ENCODE measurements around the gene LARGE2.

The LARGE2 gene

GRCh38 chr11:45930951-45931570 is 8.6 kb downstream of the LARGE2 start:
- DNase-seq, result no peak

DNA sequence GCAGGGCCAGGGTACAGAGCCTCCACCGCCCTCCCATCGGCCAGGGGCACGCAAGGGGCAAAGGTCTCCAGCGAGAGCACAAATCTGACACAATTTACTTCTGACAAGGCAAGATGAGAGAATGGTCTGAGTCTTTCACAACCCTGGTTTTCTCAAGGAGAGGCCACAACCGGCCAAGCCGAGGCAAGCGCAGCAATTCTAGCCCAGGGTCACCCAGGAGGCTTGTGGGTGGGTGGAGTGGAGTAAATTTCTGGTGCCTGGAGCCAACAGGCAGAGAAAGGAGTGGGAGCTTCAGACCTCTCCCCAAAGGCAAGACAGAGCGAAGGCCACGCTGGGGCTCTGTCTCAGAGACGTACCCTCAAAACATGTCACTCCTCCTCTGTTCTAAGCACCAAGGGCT is 9.3 kb downstream of the LARGE2 start:
- DNase-seq, result no peak

DNA sequence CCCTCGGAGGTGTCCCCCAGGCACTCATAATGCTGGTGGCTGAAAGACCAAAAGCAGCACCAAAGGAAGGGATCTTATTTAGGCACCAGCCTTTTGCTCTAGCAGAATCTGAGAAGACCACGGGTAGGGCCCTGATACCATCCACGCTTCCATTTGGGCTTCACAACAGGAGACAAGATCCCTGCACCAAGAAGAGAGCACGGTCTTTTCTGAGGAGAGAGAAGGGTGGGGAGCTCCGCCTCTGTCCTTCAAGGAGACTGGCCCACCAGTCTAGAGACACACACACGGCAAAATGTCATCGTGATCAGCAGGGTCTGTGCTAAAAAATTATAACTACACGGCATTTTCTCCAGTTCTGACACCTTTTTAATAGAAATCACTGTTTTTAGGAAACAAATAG is 9.8 kb downstream of the LARGE2 start:
- DNase-seq, result no peak

GRCh38 chr11:45933131-45933831 is 10.8 kb downstream of the LARGE2 start:
- DNase-seq, result no peak

DNA sequence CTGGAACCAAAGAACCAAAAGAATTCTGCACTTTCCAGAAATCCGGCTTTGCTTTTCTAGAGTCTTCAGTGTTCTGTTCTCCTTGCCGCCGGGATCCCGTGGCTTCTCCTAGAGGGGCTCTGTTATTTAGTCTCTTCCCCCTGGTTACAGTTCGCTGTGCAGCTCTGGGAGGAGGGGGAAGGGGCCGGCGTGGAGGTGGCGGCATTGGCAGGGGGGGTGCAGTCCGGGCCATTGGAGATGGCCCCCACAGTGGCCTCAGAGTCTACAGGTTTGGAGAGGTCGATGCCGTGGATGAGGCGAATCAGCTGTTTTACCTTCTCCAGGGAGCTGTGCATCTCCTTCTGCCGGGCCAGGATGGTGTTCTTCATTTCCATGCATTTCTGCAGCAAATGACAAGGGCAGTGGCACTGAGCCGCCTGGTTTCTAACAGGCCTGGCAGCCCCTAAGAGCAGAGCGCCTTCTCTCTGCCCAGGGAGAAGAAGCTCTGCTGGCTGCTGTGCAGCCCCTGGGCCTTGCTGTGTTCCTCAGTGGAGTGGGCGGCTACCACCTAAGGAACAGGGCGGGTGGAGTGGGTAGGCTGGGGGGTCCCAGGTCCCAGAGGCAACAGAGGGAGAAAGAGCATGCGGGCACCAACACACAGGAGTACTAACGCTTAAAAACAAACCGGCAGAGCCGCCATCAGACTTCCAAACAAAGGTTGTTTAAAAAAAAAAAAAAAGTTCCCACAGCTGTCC is 11.6 kb downstream of the LARGE2 start:
- no peak for DNase-seq

- DNase-seq, result no peak
Observed at GRCh38 chr11:45934580-45935318, 12.3 kb downstream of the LARGE2 start.

DNA sequence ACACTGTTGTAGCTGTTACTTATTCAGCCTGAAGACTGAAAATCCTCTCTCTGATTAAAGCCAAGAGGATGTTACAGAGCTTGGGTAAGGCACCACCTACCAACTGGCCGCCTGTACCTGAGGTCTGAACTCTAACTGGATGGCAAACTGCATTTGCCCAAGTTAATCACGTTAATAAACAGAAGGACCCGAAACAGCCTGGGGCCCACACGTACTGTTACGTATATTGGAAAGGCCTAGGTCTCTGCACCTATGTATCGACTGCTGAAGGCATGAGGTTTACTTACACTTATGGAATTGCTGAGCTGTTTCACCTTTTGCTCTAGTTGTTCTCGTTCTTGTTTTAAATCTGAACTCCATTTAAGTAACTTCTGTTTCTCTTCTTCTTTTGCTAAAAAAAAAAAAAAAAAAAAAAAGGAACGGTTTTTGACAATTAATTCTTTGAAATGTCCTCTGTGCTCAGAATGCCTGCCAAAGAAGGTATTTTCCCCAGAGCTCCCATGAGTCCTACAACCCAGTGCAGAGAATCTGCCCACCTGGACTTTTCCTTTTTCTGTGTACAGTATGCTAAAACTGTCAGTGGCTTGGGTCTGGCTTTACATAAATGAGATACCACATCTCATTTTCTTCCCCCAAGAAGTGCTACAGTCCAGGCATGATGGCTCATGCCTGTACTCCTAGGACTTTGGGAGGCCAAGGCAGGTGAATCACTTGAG is 13.1 kb downstream of the LARGE2 start:
- no peak for DNase-seq

- no peak for DNase-seq
Observed at GRCh38 chr11:45936511-45937054, 14.1 kb downstream of the LARGE2 start.

DNA sequence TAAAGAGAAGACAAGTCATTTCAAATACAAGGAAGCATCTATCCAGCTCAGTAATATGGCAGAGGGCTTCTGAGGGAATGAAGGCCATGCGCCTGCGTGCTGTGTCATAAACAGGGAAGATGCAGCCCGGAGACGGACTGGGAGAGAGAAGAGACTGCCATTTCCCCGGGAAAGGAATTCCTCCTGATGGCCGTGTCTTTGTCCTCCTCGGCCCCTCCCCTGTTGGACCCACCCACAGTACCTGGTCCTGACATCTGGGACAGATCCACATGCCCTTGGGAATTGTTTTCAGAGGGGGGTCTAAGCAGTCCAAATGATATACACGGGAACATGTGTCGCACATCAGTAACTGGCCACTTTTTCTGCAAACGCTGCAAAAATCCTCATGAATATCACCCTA is 15.5 kb downstream of the LARGE2 start:
- DNase-seq, result no peak

- no peak for DNase-seq
Observed at GRCh38 chr11:45939836-45940235, 17.4 kb downstream of the LARGE2 start.

DNA sequence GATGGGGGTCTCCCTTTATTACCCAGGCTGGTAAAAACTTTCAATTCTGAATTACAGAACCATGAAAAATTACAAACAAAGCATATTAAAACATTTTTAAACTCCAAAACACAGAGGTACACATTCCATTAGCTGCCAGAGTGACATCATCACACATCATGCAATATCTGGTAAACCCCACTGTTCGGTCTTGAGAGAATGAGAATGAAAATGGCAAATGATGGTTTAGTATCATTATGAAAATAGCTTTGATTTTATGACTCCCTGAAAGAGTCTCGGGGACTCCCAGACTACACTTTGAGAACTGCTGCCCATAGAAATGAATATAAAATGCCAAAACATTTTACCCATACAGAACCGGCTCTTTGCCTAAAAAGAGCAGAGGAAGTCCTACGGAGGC is 18.8 kb downstream of the LARGE2 start:
- DNase-seq, result no peak

GRCh38 chr11:45942381-45942780 is 19.9 kb downstream of the LARGE2 start:
- DNase-seq, result no peak

GRCh38 chr11:45945397-45945999 is 23.0 kb downstream of the LARGE2 start:
- no peak for DNase-seq

DNA sequence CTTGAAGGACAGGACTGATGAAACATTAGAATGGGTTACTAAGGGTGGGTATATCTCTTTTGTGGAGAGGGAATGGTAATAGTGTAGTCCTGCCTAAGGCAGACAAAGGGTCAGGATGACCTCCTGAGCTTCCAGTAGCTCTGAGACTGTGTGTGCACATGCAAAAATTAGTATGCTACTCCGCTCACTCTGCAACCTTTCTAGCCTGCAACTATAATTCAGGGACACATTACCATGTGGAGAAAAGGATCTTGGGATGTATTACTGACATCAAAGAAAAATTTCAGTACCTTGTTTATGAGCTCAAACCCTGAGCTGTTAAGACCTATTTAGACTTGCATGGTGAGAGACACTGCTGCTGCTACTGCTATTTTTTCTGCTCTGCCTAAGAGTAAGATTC is 25.4 kb downstream of the LARGE2 start:
- no peak for DNase-seq

GRCh38 chr11:45948356-45948755 is 25.9 kb downstream of the LARGE2 start:
- no peak for DNase-seq

- DNase-seq, result no peak
Observed at GRCh38 chr11:45949992-45950407, 27.5 kb downstream of the LARGE2 start.

GRCh38 chr11:45959851-45960250 is 37.4 kb downstream of the LARGE2 start:
- DNase-seq, result no peak

GRCh38 chr11:45960387-45961095 is 38.1 kb downstream of the LARGE2 start:
- DNase-seq, result no peak

DNA sequence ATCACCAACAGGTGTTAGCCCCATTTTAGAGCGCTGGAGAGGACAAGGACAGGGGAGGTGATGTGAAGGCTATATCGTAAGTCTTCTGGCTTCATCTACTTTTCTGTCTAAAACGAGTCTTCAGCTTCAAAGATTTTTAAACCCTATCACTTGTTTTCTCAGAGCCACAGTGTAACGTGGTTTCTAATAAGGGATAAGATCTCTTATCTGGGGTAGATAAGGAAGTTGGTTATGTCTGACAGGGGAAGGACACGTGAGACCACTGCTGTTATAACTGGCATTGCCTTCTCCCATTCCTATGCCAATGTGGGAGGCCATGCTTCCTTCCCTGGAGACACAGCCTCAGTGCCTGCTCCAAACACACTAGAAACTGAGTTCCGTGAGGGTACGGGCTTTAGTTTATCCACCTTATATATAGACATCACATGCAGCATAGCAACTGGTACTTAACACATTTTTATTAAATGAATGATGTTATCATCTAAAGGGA is 39.3 kb downstream of the LARGE2 start:
- DNase-seq, result peak; percentile 17

DNA sequence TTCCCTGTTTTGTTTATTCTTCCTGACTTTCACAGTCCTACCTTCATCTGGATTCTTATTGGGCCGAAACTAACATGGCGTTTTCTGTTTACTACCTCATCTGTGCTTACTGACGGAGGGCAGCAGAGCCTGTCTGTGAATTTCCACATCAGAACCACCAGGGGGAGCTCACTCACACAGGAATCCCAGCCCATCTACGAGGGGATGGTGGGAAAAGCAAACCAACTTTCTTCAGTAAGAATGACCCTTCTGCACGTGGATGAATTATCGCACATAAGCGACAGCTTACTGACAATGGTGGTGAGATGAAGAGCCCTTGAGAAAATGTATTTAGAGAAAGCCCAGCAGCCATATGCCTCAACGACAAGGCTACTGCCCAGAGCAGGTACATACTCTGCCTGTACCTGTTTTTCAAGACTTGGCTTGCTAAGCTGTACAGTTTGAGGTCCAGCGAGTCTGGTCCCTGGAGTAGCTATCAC is 42.5 kb downstream of the LARGE2 start:
- DNase-seq, result no peak

DNA sequence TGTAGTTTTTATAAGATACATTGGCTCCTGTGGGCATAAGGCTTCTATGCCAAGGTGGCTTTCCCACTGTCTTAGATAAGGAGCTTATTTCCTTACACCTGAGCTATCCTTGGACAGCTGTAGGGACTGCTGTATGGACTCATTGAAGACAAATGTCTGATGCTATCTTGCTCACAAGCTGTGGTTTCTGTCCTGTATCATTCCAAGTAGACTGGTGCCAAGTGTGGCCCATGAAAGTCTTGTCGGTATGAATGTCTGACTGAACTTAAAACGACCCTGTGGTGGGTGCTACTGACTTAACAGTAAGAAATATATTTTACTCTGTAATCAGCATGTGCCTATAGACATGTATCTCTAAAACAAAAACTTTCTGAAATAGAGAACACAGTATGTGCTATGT is 45.0 kb downstream of the LARGE2 start:
- DNase-seq, result no peak
